Left ventricle myocardium inferior (tissue), 1 donor: ENCODE results near the gene KRTAP4-16. TPM values are rescaled to one million over a fixed set of nuclear protein-coding genes. Genes with fewer than 3 reads are reported as not detected.
"Not testable (repeated sequence)": the region's sequence is repeated elsewhere in the genome, so short reads cannot be mapped to it uniquely, and the experiment has no call there.

Experiments
- DNase-seq: peaks from one replicate; pipeline ENCODE4 v3.0.0-alpha.2; 2020
- H3K27ac ChIP-seq: fragments of 200-600 bp; replicated peaks from 2 replicates; pipeline ENCODE4 v1.8.0; 2021
- H3K27me3 ChIP-seq: fragments of 200-600 bp; 2 replicates; pipeline ENCODE4 v1.8.0; 2021; ENCODE audit warnings: low read depth
- H3K36me3 ChIP-seq: fragments of 200-600 bp; 2 replicates; pipeline ENCODE4 v1.8.0; 2021
- H3K4me1 ChIP-seq: fragments of 200-600 bp; 2 replicates; pipeline ENCODE4 v1.8.0; 2021
- H3K4me3 ChIP-seq: fragments of 200-600 bp; 2 replicates; pipeline ENCODE4 v1.8.0; 2021; ENCODE audit warnings: mild to moderate bottlenecking, moderate library complexity
- H3K9me3 ChIP-seq: fragments of 200-600 bp; replicated peaks from 2 replicates; pipeline ENCODE4 v1.8.0; 2021
- CTCF ChIP-seq: fragments of 200-600 bp; IDR thresholded peaks from 2 replicates; pipeline ENCODE4 v1.8.0; 2021; ENCODE audit warnings: antibody characterized with exemption, mild to moderate bottlenecking, borderline replicate concordance
- intact Hi-C: fragments of 100-400 bp; cut with micrococcal nuclease; formaldehyde crosslinking; loops from one replicate; pipeline ENCODE4 v1.11.0; 2022
- total RNA-seq: library from RNA; stranded (reverse); fragmentation: NEBNext Ultra II Directional; extraction: Animal tissue kit (Norgen Biotek cat#: 25700); gene quantifications from one replicate; pipeline ENCODE4 v1.2.1, GENCODE V29; 2021
- donor health status: DM: no; HTN: yes; CAD: no; lungs with severe emphysema.

The KRTAP4-16 gene
- total RNA-seq, 1 donor from 2014 or later, result not detected

GRCh38 chr17:41107941-41108450 lies 6.0 kb upstream of the KRTAP4-16 start:
- intact Hi-C loops, result no loop called here
- peaks cover 41% of the 10 kb centered on the region for H3K27me3 ChIP-seq
- no peaks in the 10 kb centered on the region for H3K36me3 ChIP-seq
- TF ChIP-seq CTCF, result no peak
- no peak overlapping the region for H3K4me3 ChIP-seq
- no peak overlapping the region for H3K27ac ChIP-seq
- no peaks in the 10 kb centered on the region for H3K4me1 ChIP-seq
- H3K9me3 ChIP-seq, result no peaks in the 10 kb centered on the region
- DNase-seq, result no peak

GRCh38 chr17:41105347-41105746 lies 3.3 kb upstream of the KRTAP4-16 start, which contains the start of gene KRTAP4-9:
KRTAP4-9 (plus strand) TSS chr17:41105389; CDS start chr17:41105389, 0 bp downstream.
- H3K27me3 ChIP-seq, result peaks cover 58% of the 10 kb centered on the region
- H3K4me1 ChIP-seq, intact Hi-C loops, DNase-seq, H3K9me3 ChIP-seq, H3K36me3 ChIP-seq, H3K4me3 ChIP-seq, H3K27ac ChIP-seq: not testable (repeated sequence)

- H3K36me3 ChIP-seq, DNase-seq, H3K4me1 ChIP-seq, H3K27ac ChIP-seq, intact Hi-C loops, H3K4me3 ChIP-seq, H3K9me3 ChIP-seq: not testable (repeated sequence)
- H3K27me3 ChIP-seq, result peaks cover 64% of the 10 kb centered on the region
These were observed 2.5 kb upstream of the KRTAP4-16 start for GRCh38 chr17:41104386-41105038.

- no peak overlapping the region for H3K27ac ChIP-seq
- no peak overlapping the region for H3K4me3 ChIP-seq
- peaks cover 65% of the 10 kb centered on the region for H3K27me3 ChIP-seq
- TF ChIP-seq CTCF, result no peak
- no peaks in the 10 kb centered on the region for H3K4me1 ChIP-seq
- intact Hi-C loops, result no loop called here
- no peaks in the 10 kb centered on the region for H3K9me3 ChIP-seq
- no peak for DNase-seq
- H3K36me3 ChIP-seq, result no peaks in the 10 kb centered on the region
These were observed 1.9 kb upstream of the KRTAP4-16 start for GRCh38 chr17:41103896-41104295.

GRCh38 chr17:41099682-41100480 lies 2.1 kb downstream of the KRTAP4-16 start:
- peaks cover 51% of the 10 kb centered on the region for H3K27me3 ChIP-seq
- H3K4me1 ChIP-seq, H3K36me3 ChIP-seq, H3K9me3 ChIP-seq, intact Hi-C loops, H3K27ac ChIP-seq, DNase-seq, H3K4me3 ChIP-seq: not testable (repeated sequence)

GRCh38 chr17:41098481-41098880 lies 3.5 kb downstream of the KRTAP4-16 start:
- no peaks in the 10 kb centered on the region for H3K4me1 ChIP-seq
- H3K4me3 ChIP-seq, result no peak overlapping the region
- peaks cover 50% of the 10 kb centered on the region for H3K27me3 ChIP-seq
- no peak overlapping the region for H3K27ac ChIP-seq
- H3K36me3 ChIP-seq, result no peaks in the 10 kb centered on the region
- intact Hi-C loops, result no loop called here
- no peak for TF ChIP-seq CTCF
- no peaks in the 10 kb centered on the region for H3K9me3 ChIP-seq
- DNase-seq, result no peak

- Histone ChIP-seq H3K27ac (no peak within 1 kb of the TSS), H3K36me3 (no peaks in the 10 kb centered on the region), H3K4me3 (no peak within 1 kb of the TSS), H3K27me3 (peaks cover 50% of the 10 kb centered on the region), H3K9me3 (no peaks in the 10 kb centered on the region), H3K4me1 (no peaks in the 10 kb centered on the region)
- TF ChIP-seq CTCF, result no peak
- intact Hi-C loops, result no loop called here
- DNase-seq, result no peak
These were observed 4.0 kb downstream of the KRTAP4-16 start, which contains the start of gene KRTAP4-8 for GRCh38 chr17:41098042-41098441. KRTAP4-8 (minus strand) TSS chr17:41098142; CDS start chr17:41098084, 58 bp downstream.
